Stimulated activated CD8-positive, alpha-beta memory T cell treated with anti-CD3 and anti-CD28 coated beads, Interleukin-15, amount 100 ng/mL, for 4 hours (primary cell): Measurements from ENCODE around the gene PTDSS2.
"Not testable (repeated sequence)": the region's sequence is repeated elsewhere in the genome, so short reads cannot be mapped to it uniquely, and the experiment has no call there.

Experiments
- DNase-seq, 2 donors: peaks; one replicate each; pipeline ENCODE4 v3.0.0-alpha.2; 2020; ENCODE audit warnings: low read depth in 2 of 2

PTDSS2 gene

DNA sequence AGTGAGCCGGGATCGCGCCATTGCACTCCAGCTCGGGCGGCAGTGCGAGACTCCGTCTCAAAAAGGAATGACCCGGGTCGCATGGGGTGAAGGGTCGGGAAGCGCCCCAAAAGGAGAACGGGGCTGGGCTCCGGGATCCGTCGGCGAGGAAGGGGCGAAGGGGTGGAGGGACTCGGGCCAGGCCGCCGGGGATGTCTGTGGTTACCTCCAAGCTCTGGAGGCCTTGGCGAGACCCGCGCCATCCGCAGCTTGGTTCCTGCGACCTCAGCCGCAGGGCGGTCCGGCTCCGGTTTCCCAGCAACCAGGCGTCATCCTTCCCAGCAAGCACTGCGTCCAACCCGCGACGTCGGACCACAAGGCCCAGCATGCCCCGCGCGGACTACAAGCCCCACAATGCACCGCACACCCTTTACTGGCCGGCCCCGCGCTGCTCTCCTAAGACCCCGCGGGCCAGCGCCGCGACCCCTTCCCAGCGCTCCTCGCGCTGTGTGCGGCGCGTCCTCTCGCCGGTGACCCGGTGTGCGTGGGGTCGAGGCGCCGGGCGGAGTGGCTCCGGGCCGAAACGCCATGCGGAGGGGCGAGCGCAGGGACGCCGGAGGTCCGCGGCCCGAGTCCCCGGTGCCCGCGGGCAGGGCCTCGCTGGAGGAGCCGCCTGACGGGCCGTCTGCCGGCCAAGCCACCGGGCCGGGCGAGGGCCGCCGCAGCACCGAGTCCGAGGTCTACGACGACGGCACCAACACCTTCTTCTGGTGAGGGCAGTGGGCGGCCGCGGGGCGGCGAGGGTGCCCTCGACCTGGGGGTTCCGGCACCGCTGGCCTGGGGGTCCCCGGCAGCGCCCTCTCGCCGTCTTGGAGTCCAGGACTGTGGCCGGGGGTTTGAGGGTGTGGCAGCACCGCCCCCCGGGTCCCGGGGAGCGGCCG is at the start of gene PTDSS2:
Gene PTDSS2, plus strand, starts transcription at position 391 of the 920 bp plus-strand sequence. Its CDS starts 177 bp downstream, at position 568.
- DNase-seq, result peak; percentile 89 to 92

DNA sequence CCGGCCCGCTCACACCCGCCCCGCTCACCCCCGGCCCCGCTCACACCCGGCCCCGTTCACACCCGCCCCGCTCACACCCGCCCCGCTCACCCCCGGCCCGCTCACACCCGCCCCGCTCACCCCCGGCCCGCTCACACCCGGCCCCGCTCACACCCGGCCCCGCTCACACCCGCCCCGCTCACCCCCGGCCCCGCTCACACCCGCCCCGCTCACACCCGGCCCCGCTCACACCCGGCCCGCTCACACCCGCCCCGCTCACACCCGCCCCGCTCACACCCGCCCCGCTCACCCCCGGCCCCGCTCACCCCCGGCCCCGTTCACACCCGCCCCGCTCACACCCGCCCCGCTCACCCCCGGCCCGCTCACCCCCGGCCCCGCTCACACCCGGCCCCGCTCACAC is 48.9 kb upstream of the PTDSS2 start:
- not testable (repeated sequence) for DNase-seq

DNA sequence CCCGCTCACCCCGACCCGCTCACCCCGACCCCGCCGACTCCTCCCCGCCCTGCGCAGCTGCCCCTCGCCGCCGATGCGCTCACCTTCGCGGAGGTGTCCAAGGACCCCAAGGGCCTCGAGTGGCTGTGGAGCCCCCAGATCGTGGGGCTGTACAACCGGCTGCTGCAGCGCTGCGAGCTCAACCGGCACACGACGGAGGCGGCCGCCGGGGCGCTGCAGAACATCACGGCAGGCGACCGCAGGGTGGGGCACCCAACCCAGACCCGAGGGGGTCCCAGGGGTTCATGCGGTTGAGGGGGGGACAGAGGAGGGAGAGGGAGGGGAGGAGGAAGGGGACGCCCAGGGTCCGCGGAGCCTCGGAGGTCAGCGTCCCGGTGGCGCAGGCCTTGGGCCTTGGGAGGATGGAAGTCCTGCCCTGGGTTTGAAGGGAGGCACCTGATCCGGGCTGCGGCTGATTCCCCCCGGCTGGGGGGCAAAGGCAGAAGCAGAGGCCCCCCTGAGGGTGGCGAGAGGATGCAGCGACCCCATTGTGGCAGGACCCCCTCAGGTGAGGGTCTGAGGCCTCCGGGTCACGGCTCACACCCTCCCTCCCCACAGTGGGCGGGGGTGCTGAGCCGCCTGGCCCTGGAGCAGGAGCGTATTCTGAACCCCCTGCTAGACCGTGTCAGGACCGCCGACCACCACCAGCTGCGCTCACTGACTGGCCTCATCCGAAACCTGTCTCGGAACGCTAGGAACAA is 46.9 kb upstream of the PTDSS2 start:
- DNase-seq, result no peak

DNA sequence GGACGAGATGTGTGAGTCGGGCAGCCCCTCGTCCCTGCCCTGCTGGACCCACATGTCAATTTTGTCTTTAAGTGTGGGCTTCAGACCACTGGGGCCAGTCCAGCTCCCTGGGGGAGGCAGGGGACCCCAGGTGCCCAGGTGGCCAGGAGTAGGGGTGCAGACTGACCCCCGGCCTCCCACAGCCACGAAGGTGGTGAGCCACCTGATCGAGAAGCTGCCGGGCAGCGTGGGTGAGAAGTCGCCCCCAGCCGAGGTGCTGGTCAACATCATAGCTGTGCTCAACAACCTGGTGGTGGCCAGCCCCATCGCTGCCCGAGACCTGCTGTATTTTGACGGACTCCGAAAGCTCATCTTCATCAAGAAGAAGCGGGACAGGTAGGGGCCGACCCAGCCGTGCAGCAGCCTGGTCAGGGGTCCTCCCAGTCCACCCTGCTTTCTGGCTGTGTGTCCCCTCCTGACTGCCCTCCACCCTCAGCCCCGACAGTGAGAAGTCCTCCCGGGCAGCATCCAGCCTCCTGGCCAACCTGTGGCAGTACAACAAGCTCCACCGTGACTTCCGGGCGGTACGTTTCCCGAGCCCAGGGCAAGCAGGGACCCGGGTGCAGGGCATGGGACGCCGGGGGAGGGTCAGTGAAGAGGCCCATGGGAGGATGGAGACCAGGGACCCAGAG is 46.2 kb upstream of the PTDSS2 start:
- DNase-seq, result no peak

DNA sequence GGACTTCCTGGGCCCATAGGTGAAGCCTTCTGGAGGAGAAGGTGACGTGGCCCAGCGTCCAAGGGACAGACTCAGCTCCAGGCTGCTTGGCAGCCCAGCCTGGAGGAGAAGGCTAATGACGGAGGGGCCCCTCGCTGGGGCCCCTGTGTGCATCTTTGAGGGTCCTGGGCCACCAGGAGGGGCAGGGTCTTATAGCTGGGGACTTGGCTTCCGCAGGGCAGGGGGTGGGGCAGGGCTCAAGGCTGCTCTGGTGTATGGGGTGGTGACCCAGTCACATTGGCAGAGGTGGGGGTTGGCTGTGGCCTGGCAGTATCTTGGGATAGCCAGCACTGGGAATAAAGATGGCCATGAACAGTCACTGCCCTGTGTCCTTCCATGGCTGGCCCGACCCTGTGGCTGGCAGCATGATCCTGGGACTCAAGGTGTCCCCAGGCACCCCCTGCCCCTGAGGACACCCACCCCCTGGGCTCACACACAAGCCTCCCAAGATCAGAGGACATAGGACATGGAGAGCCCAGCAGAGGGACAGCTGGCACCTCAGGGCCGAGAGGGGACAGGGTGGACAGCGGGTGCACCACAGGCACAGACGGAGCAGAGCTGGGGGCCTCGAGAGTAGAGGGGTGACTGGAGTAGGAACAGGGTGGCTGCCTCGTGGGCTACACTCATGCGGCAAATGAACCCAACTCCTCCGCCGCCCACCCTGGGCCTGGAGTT is 45.4 kb upstream of the PTDSS2 start:
- no peak for DNase-seq

DNA sequence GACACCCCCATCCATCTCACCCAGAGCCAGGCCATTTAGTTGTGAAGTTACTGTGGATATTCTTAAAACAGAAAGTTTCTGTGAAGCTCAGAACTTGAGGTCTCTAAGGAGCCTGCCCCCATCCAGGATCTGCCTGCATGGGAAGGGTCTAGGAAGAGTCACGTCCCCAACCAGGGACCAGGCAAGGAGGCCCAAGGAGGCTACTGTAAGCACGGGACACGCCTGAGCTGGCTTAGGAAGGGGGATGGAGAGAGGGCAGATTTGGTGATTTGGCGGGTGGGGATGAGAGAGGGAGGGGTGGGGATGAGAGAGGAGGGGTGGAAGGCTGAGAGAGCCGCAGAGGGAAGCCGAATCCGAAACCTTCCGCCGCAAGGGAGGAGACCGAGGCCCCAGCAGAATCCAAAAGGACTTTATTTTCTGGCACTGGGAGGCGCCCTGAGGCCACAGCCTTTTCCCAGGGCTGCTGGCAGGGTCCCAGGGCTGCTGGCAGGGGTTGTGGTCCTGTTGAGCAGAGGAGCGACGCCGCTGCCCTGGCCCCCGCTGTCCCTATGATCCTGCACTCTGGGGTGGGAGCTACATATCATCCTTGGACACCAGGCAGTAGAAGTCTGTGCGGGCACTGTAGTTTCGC is 44.6 kb upstream of the PTDSS2 start:
- DNase-seq, result no peak

DNA sequence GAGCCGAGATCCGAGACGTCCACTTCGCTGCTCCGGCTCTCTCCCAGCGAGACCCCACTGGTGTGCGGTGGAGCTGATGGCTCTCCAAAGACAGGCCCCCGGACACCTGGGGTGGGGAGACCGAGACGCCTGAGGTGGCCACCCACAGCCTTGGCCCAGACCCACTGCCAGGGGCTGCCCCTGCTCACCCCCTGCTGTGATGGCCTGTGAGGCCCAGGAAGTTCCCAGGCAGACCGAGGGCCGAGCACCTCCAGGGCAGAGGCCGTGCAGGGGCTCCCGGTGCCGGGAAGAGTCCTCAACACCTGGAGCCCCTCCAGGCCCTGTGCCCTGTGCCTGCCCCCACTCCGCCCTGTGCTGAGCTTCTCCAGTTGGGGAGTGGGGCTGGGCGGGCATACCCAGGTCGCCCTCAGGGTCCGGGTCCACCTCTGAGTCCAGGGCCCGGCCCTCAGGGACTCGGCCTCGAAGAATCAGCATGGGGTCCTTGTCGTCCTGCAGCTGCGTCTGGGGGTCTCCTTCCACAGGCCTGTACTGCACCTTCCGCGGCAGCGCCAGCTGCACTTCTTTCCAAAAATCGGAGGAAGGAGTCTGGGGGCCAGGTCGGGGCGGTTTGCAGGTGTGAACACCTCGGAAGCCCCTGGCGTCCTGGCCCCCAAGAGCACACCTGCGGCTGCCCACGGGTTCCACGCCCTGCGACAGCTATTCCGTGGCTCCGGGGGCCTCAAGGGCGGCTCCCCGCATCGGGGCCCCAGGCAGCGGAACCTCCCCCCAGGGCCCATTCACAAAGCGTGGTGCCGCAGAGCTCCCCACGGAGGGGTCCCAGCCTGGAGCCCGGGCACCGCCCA is 43.9 kb upstream of the PTDSS2 start:
- no peak for DNase-seq

DNA sequence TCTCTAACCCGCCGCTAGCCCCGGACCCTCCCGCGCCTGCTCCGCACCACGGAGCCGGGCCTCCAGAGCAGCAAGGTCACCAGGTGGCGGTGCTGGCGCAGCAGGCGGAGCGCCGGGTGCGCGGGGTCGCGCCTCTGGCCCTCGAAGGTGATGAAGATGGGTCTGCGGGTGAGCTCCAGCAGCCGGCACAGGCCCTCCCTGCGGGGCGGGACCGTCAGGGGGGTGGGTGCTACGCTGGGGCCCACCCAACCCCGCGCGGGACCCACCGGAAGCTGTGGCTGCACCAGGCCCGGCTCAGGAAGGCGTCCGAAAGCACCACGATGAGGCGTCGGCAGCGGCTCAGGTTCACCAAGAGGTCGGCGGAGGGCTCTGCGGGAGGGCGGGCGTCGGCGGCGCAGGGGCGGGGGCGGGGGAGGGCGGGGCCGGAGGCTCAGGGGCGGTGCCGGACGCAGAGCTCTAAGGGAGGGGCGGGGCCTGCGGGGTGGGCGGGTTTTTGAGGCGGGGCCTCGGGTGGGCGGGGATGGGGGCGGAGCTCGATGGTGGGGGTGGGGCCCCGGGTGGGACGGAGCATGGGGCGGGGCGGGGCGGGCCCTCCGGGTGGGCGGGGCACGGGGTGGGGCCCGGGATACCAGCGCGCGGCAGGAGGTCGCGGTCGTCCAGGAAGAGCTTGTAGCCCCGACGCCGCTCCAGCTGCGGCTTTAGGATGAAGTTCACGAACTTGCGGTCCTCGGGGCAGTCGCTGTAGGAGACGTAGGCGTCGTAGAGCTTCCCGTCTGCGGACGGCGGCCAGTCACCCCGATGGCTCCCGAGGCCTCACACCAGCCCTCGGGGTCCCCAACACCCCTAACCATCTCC is 43.1 kb upstream of the PTDSS2 start:
- DNase-seq, result peak; percentile 85 to 86

DNA sequence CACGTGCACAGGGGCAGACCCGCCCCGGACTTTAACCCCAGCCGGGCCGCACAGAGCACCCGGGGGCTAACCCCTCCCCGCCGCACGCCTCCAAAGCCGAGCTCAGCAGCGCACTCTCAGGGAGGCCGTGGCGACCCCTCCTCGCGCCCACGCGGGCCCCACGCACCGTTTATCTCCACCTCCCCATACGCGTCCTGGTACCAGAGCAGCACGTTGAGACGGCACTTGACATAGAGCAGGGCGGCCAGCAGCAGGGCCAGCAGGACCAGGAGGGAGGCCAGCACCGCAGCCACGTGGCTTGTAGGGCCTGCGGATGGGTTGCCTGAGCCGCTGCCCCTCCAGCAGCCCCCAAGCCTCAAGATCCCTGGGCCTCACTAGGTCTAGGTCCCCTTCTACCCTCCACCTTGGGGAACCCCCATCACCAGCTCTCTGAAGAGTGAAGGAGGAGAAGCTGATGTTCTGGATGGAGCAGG is 42.4 kb upstream of the PTDSS2 start:
- no peak for DNase-seq

DNA sequence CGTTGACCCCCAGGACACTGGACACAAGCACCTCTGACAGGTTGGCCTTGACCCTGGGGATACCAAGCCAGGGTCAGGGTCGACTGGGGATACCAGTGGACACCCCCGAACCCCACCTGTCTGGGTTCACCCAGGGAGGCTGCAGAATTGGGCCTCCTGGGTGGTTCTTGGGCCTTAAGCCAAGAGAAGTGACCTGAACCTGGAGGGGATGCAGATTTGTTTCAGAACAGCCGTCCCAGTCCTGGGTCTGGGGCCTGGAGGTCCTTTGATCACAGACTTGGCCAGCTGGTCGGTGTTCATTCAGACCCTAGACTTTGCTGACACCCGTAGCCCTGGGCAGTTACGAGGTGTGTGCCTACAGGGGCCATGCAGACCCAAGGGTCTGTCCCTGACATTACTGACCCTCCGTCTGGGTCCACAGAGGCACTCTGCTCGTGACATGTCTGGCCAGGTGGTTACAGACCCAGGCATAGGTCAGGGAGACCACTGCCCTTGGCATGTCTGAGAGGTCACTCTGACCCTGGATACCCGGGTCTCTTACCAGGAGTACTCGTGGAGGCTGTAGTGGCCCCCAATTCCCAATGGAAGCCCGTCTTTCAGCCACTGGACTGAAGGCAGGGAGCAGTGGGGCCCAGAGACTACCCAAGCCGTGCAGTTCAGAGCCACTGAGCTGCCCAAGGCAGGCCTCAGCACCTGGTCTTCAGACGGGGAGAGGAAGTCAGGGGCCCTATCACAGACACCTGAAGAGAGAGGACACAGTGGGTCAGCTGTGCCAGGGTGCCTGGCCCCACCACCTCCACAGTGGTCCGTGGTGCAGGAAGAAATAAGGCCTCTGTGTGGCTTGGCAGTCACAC is 41.7 kb upstream of the PTDSS2 start:
- no peak for DNase-seq

DNA sequence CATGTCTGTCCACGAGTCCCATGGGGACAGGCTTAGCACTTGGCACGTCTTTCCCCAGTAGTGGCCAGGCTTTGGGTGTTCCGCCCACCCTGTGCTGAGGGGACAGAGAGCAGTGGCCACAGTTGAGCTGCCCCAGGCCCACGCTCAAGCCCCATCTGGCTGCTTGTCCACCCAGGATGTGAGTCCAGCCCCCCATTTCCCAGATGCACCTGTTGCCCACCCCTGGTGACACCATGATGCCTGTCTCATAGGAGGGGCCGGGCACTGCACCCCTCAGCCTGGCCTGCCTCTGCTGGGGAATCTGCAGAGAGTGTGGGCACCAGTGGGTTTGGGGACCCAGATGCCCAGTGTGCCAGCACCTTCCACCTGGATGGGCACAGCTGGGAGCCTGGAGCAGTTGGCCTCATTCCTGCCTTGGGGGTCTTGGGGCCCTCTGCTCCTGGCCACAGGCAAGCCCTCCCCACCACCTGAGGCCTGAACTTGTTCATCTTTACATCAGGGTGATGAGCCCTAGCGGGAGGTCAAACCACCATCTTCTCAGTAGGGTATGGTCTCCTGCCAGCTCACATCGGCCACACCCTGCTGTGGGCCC is 41.0 kb upstream of the PTDSS2 start:
- no peak for DNase-seq

DNA sequence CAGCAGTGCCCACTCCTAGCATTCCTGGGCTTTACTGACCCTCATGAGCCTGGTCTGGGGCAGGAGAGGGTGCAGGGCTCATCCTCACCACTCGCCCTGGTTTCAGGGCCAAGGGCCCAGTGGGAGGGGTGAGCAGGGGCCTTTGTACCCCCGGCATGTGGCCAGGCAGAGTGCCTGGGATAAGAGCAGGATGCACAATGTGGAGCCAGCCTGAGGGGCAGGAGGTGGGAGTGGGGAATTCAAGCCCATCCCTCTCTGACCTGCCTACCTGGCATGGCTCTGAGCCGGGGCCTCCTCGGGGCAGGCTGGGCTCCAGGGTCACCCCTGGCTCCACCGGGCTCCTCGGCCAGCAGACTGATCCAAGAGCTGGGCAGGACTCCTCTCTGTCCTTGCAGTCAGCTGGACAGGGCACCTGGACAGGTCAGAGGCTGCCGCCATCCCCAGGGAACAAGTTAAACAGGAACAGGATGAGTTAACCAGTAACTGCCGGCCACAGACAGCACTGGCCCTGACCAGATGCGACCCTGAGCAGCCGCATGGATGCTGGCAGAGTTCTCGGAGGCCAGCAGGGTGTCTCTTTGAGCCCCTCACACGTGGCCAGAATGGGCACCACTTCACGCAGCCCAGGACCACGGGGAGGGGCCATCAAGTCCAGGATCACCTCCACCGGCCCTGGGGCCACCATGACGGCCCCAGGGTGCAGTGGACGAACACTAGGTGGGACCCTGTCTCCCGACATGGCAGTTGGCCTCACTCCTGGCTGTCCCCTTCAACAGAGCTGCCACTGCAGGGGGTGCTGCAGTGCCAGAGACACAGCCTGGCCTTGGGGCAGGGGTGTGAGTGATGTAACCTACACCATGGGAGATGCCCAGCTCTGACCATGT is 40.2 kb upstream of the PTDSS2 start:
- no peak for DNase-seq

DNA sequence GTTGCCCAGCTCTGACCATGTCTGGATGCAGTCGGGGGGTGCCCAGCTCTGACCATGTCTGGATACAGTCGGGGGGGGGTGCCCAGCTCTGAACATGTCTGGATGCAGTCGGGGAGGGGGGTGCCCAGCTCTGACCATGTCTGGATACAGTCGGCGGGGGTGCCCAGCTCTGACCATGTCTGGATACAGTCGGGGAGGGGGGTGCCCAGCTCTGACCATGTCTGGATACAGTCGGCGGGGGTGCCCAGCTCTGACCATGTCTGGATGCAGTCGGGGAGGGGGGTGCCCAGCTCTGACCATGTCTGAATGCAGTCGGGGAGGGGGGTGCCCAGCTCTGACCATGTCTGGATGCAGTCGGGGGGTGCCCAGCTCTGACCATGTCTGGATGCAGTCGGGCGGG is 39.4 kb upstream of the PTDSS2 start:
- not testable (repeated sequence) for DNase-seq

DNA sequence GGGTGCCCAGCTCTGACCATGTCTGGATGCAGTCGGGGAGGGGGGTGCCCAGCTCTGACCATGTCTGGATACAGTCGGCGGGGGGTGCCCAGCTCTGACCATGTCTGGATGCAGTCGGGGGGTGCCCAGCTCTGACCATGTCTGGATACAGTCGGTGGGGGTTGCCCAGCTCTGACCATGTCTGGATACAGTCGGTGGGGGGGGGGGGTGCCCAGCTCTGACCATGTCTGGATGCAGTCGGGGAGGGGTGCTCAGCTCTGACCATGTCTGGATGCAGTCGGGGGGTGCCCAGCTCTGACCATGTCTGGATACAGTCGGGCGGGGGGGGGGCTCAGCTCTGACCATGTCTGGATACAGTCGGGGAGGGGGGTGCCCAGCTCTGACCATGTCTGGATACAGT is 38.6 kb upstream of the PTDSS2 start:
- DNase-seq, result not testable (repeated sequence)

DNA sequence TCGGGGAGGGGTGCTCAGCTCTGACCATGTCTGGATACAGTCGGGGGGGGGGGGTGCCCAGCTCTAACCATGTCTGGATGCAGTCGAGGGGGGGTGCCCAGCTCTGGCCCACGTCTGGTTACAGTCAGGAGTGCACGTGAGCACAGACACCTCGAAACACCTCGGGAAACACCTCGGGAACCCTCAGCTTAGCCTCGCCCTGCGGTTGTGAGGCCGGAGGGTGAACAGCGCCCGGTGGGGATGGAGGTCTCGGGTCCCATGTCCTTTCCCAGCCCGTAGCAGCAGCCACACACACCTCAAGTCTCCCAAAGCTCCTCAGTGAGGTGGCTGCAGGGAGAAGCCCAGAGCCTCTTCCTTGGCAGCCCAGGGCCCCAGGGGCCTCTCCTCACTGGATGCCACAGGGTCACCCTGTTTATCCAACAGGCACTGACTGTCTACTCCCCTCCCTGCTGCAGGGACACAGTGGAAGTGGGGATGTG is 37.4 kb upstream of the PTDSS2 start:
- no peak for DNase-seq
